Gastrocnemius medialis (tissue), 4 donors: ENCODE results near the gene OR4D1.

Experiments
- CTCF ChIP-seq, 5 experiments: fragments of 450-650 bp in 3 of 5; fragments of 200-600 bp in 2 of 5; sonication (generic) in 2 of 5; IDR thresholded peaks in 4 of 5; conservative IDR thresholded peaks in 1 of 5; 1 replicate in 4 of 5; 2 replicates in 1 of 5; pipeline ENCODE4 v1.5.1; 2016 to 2019; ENCODE audit warnings: antibody characterized with exemption in 5 of 5, mild to moderate bottlenecking in 3 of 5, moderate library complexity in 3 of 5
- POLR2A ChIP-seq, 2 donors: fragments of 450-650 bp; IDR thresholded peaks; one replicate each; pipeline ENCODE4 v1.6.1; 2017; ENCODE audit warnings: antibody characterized with exemption in 2 of 2, mild to moderate bottlenecking in 2 of 2, moderate library complexity in 2 of 2

DNA sequence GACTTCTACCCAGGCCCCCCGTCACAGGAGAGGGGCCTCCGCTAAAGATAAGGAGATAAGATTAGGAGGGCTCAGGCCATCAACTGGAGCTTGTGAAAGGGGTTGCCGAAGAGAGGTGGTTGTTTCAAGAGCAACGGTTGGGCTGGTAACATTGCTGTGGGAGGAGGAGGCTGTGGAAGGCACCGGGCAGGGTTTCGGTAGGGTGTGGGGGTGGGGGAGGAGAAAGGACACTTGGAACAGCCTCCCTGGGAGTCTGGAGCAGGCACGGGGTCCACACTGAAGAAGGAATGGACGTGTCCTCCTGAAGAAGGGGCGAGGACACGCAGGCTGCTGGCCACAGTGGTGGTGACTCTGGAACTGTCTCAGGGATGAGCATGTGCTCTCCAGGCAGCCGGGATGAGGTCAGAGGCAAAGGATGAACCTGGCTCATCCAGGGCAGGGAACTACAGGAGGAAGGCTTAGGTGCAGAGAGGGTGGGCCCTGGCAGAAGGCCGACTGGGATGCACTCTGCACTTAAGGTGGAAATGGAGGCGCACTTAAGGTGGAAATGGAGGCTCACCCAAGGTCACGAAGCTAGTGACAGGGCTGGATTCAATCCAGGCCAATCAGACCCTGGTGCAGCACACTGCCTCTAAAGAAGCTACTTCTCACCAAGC, 43.2 kb downstream of the OR4D1 start:
- TF ChIP-seq CTCF (IDR thresholded peaks at IDR 0.05 in 4 of 5, conservative IDR thresholded peaks at IDR 0.05 in 1 of 5) = no peak
- TF ChIP-seq POLR2A (IDR thresholded peaks at IDR 0.05) = no peak
